Kidney capillary endothelial cell (primary cell): ENCODE results near the gene JDP2.

ENCODE experiments used
- DNase-seq: peaks from one replicate; pipeline ENCODE4 v3.0.0-alpha.2; 2018; ENCODE audit warnings: low spot score

The JDP2 gene

GRCh38 chr14:75437201-75438143 is 9.7 kb downstream of the JDP2 start:
- no peak for DNase-seq

- DNase-seq = no peak
These were observed 10.8 kb downstream of the JDP2 start for GRCh38 chr14:75438486-75439080.

- no peak for DNase-seq
These were observed 12.2 kb downstream of the JDP2 start for GRCh38 chr14:75439989-75440388.

- DNase-seq = no peak
These were observed 13.1 kb downstream of the JDP2 start for GRCh38 chr14:75440733-75441477.

GRCh38 chr14:75441728-75442127 is 13.9 kb downstream of the JDP2 start:
- no peak for DNase-seq

- DNase-seq = no peak
These were observed 14.3 kb downstream of the JDP2 start for GRCh38 chr14:75442166-75442565.

GRCh38 chr14:75442642-75443041 is 14.8 kb downstream of the JDP2 start:
- no peak for DNase-seq

GRCh38 chr14:75443203-75443969 is 15.6 kb downstream of the JDP2 start:
- DNase-seq = no peak

GRCh38 chr14:75445236-75445635 is 17.4 kb downstream of the JDP2 start:
- DNase-seq = no peak

- DNase-seq = no peak
These were observed 18.1 kb downstream of the JDP2 start for GRCh38 chr14:75445963-75446362.

GRCh38 chr14:75446447-75446846 is 18.6 kb downstream of the JDP2 start:
- DNase-seq = no peak

GRCh38 chr14:75448209-75448608 is 20.4 kb downstream of the JDP2 start:
- DNase-seq = no peak

GRCh38 chr14:75449036-75449435 is 21.2 kb downstream of the JDP2 start:
- DNase-seq = no peak

- no peak for DNase-seq
These were observed 21.9 kb downstream of the JDP2 start for GRCh38 chr14:75449696-75450095.

GRCh38 chr14:75450381-75451276 is 22.8 kb downstream of the JDP2 start:
- no peak for DNase-seq

- no peak for DNase-seq
These were observed 24.5 kb downstream of the JDP2 start for GRCh38 chr14:75452324-75452723.

- DNase-seq = no peak
These were observed 25.3 kb downstream of the JDP2 start for GRCh38 chr14:75452900-75453816.

- no peak for DNase-seq
These were observed 26.1 kb downstream of the JDP2 start for GRCh38 chr14:75453817-75454434.

- DNase-seq = no peak
These were observed 27.2 kb downstream of the JDP2 start for GRCh38 chr14:75454963-75455546.
